HG03439 (cell line): ENCODE results near the gene TADA1.
A peak's percentile ranks its signal among the peaks of the same experiment; 100 is the strongest.
"Not testable (repeated sequence)": the region's sequence is repeated elsewhere in the genome, so short reads cannot be mapped to it uniquely, and the experiment has no call there.

Source experiments
- ATAC-seq: cut with Tn5 transposase; IDR thresholded peaks from one replicate; pipeline ENCODE4 v1.9.1; 2021; ENCODE audit warnings: mild to moderate bottlenecking, moderate library complexity; ENCODE audit not compliant: unreplicated experiment

Gene TADA1

DNA sequence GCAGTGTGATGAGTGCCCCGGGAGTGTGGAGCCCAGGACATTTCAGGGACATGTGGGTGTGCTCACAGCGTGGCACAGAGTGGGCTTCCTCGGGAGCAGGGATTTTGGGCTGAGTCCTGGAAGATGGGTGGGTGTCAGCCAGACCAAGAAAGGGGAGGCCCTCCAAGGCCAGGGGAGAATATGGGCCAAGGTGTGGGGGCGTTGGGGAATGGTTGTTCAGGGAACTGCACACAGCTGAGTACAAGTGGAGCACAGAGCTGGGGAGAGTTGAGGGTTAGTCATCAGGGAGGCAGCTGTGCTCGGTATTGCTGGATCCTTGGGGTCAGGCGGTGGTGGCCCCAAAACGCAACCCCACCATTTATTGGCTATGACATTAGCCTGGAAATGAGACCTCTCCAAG, 31.3 kb downstream of the TADA1 start:
- no peak for ATAC-seq

DNA sequence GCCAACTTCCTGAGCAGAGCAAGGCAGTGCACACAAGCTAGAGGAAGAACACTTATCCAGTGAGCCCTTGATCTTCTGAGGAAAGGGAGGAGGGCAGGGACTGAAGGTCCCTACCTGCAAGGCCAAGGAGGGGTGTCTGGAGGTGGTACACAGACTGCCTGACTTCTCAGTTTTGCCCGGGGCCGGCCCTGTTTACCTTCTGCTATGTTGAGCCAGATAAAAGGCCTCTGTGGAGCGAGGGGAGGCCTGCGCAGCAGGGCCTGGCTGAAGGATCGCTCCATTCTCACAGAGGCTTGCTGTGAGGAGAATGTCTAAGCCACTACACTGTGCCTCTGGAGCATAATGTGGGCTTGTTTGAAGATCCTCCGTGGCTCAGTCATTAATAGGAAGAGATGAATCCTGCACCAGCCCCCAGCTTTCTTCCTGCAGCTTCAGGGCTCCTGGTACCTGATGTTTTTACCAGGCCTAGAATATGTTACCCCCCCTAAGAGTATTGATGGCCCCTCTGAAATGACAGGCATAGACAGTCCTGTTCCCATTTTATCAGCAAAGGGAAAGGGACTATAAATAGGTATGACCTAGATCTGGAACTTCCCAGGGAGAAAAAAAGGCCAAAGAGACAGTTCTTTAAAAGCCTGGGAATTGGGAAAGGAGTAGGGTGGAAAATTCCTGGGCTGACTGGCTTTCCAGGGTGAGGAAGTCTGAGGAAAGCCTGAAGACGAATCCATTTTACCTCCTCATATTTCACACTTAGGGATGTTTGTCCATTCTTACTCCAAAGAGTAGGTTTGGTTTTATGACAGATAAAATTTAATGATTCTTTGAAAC, 32.1 kb downstream of the TADA1 start:
- no peak for ATAC-seq

GRCh38 chr1:166843322-166843721, 32.7 kb downstream of the TADA1 start:
- ATAC-seq = no peak

- ATAC-seq = no peak
These were observed 35.5 kb downstream of the TADA1 start for GRCh38 chr1:166840309-166841274.

- peak; percentile 26 for ATAC-seq
These were observed 36.3 kb downstream of the TADA1 start for GRCh38 chr1:166839600-166840308.

- peak; percentile 98 for ATAC-seq
These were observed 37.1 kb downstream of the TADA1 start, which contains the start of gene POGK for GRCh38 chr1:166838766-166839599. Gene POGK, plus strand, starts transcription at chr1:166839475. Its CDS starts 1,482 bp downstream, at chr1:166840957.

GRCh38 chr1:166836733-166837132, 39.3 kb downstream of the TADA1 start:
- no peak for ATAC-seq

DNA sequence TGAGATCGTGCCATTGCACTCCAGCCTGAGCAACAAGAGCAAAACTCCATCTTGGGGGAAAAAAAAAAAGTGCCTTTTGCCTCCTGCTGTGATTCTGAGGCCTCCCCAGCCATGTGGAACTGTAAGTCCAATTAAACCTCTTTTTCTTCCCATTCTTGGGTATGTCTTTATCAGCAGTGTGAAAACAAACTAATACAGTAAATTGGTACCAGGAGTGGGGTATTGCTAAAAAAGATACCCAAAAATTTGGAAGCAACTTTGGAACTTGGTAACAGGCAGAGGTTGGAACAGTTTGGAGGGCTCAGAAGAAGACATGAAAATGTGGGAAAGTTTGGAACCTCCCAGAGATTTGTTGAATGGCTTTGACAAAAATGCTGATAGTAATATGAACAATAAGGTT, 46.3 kb downstream of the TADA1 start:
- not testable (repeated sequence) for ATAC-seq

DNA sequence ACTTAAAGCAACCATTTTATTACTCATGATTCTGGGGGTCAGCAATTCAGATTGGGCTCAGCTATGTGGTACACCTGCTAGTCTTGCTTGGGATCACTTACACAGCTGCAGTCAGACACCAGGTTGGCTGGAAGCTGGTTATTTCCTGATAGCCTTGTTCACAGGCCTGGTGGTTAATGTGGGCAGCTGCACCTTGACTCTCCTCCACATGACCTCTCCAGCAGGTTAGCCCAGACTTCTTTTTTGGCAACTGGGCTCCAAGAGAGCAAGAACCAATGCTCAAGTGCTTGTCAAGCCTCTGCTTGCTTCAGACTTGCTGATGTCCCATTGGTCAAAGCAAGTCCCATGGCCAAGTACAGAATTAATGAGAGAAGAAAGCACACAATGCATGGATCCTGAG, 48.6 kb downstream of the TADA1 start:
- ATAC-seq = no peak

DNA sequence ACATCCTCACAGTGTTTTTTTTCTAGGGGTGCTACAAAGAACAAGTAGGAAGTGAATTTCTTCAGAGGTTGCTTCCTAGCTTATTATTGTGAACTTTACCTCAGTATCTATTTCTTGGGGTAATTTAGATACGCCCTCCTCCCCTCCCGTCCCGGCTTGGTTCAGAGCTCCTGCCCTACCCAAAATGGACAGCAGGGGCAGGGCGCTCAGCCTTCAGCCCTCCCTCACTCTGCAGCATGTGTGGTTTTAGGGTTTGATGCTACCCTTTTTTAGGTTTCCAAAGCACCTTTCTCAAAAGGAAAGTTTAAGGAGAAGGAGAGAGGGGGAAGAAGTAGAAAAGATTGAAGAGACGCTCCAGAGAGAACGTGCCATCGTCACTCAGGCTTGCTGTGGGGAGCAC, 53.7 kb downstream of the TADA1 start:
- ATAC-seq = no peak

DNA sequence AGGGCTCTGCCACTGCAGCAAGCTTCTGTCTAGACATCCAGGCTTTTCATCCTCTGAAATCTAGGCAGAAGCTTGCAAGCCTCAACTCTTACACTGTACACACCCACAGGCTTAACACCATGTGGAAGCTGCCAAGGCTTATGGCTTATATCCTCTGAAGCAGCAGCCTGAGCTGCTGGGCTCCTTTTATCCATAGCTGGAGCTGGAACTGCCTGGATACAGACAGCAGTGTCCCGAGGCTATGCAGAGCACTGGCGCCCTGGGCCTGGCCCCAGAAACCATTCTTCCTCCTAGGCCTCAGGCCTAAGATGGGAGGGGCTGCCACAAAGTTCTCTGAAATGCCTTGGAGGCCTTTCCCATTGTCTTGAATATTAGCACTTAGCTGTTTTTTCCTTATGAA, 56.1 kb downstream of the TADA1 start:
- no peak for ATAC-seq

DNA sequence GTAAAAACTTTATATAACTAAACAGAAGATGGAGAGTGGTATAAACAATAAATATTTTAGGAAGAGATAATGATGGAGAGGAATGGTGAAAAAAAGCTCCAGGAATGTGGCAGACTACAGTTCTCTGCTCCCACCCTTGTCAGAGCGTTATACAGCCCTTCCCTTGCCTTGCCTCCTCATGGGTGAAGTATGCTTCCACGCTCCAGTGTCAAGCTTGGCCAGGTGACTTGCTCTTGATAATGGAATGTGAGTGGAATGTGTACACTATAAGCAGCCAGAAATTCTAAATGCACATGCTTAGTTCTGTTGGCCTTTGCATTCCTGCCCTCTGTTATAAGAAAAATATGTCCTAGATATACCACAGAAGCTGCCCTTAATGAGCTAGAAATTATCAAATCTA, 61.5 kb downstream of the TADA1 start:
- ATAC-seq = no peak

DNA sequence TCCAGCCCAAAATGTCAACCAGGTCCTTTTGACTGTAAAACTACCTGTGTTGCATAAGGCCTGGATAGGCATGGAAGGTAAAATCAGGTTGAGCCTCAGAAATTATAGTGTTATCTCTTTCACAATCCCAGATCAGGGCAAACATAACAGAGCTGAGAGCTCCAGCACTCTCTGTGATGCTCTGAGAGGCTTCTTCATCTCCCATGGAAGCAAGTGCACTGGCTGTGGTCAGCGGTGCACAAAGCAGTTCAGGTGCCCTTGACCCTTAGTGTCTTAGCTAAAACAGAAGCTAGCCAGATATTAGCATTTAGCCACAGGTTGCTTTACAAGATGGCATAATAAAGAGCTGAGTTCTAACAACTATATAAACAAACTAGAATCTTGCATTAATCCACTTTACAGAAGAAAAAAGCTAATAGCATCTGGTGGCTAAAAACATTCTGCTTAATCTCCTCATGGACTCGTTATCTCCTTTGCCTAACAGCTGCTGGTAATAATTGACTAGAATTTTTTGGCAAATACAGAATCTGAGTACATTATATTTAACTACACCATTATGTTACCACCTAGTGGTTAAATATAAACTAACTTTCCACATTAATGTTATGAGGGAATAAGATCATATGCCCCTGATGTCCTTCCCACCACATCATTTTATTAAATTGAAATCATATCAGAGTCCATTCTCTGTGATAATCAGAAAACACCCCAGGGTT, 62.4 kb downstream of the TADA1 start:
- ATAC-seq = no peak

GRCh38 chr1:166811691-166812090, 64.4 kb downstream of the TADA1 start:
- no peak for ATAC-seq

DNA sequence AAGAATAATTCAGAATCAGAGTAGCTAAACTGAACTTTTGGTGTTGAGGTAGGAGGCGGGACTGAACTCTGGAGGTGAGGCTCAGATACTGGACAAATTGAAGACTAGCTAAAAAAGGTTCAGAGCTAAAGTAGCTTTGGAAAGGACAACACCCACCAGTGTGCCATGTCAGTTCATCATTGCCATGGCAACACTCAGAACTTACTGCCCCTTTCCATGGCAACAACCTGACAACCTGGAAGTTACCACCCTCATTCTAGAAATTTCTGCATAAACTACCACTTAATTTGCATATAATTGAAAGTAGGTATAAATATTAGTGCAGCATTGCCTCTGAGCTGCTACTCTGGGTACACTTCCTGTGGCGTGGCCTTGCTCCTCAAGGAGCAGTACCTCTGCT, 67.1 kb downstream of the TADA1 start:
- no peak for ATAC-seq
